BE2C (cell line): ENCODE results near the gene COL27A1.
"Not testable (repeated sequence)": the region's sequence is repeated elsewhere in the genome, so short reads cannot be mapped to it uniquely, and the experiment has no call there.

ENCODE experiments used
- DNase-seq: peaks from one replicate; pipeline ENCODE4 v3.0.0-alpha.2; 2020
- H3K27me3 ChIP-seq: fragments of 250-450 bp; sonication (Bioruptor Pico); 2 replicates; pipeline ENCODE4 v1.5.1; 2020; ENCODE audit warnings: mild to moderate bottlenecking
- H3K36me3 ChIP-seq: fragments of 250-450 bp; sonication (Bioruptor Pico); 2 replicates; pipeline ENCODE4 v1.5.1; 2020; ENCODE audit warnings: mild to moderate bottlenecking
- H3K4me1 ChIP-seq: fragments of 250-450 bp; sonication (Bioruptor Pico); 2 replicates; pipeline ENCODE4 v1.5.1; 2020
- H3K4me3 ChIP-seq: 2 replicates; pipeline ENCODE4 v1.5.1; 2011; ENCODE audit warnings: low read depth, low read length
- H3K9me3 ChIP-seq: fragments of 250-450 bp; sonication (Bioruptor Pico); 2 replicates; pipeline ENCODE4 v1.5.1; 2020
- TF ChIP-seq, protein P1 (sequence below): IDR thresholded peaks from 2 replicates; pipeline ENCODE4 v1.5.1; 2012; ENCODE audit warnings: mild to moderate bottlenecking, low read depth, low read length

COL27A1 gene

DNA sequence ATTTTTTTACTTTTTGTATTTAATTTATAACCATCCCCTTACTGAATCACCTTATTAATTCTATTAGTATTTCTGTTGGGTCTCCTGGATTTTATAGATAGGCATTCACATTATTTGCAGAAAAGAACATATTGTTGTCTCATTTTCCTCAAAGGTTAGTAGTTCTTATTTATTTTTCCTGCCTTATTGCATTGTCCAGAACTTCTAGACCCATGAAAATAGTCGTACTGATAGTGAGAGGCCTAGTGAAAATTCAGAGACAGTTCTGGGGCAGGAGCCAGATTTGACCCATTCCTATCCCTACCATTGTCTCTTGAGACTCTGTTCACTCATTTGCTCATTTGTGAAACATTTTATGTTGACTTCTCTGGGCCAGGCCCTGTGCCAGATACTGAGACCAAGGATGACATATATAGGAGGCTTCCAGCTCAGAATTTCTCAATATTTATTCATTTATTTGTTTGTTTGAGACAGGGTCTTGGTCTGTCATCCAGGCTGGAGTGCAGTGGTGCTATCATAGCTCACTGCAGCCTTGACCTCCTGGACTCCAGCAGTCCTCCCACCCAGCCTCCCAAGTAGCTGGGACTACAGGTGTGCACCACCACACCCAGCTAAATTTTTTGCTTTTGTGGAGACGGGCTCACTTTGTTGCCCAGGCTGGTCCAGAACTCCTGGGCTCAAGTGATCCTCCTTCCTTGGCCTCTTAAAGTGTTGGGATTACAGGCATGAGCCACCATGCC is 34.7 kb downstream of the COL27A1 start:
- Histone ChIP-seq H3K9me3 (no peaks in the 10 kb centered on the region), H3K27me3 (no peaks in the 10 kb centered on the region), H3K36me3 (no peaks in the 10 kb centered on the region), H3K4me1 (no peaks in the 10 kb centered on the region), H3K4me3 (no peak overlapping the region)
- no peak for DNase-seq
- TF ChIP-seq, protein P1, sequence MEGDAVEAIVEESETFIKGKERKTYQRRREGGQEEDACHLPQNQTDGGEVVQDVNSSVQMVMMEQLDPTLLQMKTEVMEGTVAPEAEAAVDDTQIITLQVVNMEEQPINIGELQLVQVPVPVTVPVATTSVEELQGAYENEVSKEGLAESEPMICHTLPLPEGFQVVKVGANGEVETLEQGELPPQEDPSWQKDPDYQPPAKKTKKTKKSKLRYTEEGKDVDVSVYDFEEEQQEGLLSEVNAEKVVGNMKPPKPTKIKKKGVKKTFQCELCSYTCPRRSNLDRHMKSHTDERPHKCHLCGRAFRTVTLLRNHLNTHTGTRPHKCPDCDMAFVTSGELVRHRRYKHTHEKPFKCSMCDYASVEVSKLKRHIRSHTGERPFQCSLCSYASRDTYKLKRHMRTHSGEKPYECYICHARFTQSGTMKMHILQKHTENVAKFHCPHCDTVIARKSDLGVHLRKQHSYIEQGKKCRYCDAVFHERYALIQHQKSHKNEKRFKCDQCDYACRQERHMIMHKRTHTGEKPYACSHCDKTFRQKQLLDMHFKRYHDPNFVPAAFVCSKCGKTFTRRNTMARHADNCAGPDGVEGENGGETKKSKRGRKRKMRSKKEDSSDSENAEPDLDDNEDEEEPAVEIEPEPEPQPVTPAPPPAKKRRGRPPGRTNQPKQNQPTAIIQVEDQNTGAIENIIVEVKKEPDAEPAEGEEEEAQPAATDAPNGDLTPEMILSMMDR = no peak

DNA sequence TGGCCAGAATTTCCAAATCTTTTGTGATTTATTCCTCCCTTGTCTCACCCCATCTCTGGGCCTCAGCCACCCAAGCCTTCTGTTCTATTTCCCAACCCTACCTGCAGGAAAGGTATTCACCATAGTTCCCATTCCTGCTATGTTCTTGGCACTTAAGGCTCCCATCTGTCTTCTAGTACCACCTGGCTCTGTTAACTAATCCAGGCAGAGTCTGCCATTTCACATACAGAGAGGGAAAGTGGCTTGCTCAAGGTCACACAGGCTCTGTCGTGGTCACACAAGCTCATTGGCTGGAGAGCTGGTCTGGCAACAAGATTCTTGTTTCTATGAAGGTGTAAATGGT is 35.2 kb downstream of the COL27A1 start:
- Histone ChIP-seq H3K27me3 (no peaks in the 10 kb centered on the region), H3K36me3 (no peaks in the 10 kb centered on the region), H3K4me3 (no peak overlapping the region), H3K9me3 (no peaks in the 10 kb centered on the region), H3K4me1 (no peaks in the 10 kb centered on the region)
- TF ChIP-seq, protein P1 = no peak
- DNase-seq = no peak

DNA sequence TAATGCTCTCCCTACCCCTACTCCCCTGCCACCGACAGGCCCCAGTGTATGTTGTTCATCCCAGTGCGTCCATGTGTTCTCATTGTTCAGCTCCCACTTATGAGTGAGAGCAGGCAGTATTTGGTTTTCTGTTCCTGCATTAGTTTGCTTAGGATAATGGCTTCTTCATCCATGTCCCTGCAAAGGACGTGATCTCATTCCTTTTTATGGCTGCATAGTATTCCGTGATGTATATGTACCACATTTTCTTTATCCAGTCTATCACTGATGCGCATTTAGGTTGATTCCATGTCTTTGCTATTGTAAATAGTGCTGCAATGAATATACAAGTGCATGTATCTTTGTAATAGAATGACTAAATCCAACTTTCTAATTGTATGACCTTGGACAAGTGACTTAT is 36.1 kb downstream of the COL27A1 start:
- not testable (repeated sequence) for H3K36me3 ChIP-seq

DNA sequence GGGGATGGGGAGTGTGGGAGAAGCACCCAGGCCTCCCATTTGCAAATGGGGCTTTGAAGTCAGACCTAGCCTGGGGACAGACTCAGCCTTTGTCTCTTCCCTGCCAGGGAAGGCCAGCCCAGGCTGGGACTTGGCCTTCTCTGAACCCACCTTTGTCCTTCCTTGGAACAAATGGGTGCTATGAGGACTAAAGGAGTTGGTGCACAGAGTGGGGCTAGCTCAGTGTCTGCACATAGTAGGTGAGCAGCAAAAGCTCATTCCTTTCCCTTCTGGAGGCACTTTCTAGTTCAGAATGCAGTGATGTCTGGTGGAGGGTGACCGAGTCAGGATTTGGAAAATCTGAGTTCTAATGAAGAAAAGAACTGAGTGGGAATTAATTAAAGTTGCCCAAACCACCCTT is 37.2 kb downstream of the COL27A1 start:
- no peaks in the 10 kb centered on the region for H3K36me3 ChIP-seq

More for the DNA sequence above, 36.1 kb downstream of the COL27A1 start:
- not testable (repeated sequence) for H3K4me3 ChIP-seq, H3K4me1 ChIP-seq, DNase-seq, H3K27me3 ChIP-seq, H3K9me3 ChIP-seq

DNA sequence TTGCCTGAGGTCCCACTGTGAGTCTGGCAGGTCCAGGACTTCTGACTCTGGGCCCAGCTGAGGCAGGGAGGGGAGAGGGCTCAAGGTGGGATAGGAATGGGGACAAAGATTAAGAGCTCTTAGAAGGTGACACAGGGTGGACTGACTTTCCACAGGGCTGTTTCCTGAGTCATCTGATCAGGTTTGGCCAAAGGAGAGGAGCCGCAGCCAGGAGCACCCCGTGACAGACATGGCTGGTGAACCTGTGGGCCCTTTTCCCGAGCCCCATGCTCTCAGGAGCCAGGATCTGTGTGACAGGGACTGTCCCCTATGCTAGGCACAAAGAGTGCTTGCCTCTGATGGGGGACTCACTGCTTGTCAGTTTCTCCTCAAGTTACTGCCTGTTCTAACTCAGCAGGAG is 37.8 kb downstream of the COL27A1 start:
- Histone ChIP-seq H3K27me3 (no peaks in the 10 kb centered on the region), H3K4me1 (no peaks in the 10 kb centered on the region), H3K4me3 (no peak overlapping the region), H3K36me3 (no peaks in the 10 kb centered on the region), H3K9me3 (no peaks in the 10 kb centered on the region)
- TF ChIP-seq, protein P1 = no peak
- DNase-seq = no peak

More for the DNA sequence above, 37.2 kb downstream of the COL27A1 start:
- no peaks in the 10 kb centered on the region for H3K27me3 ChIP-seq
- TF ChIP-seq, protein P1 = no peak
- H3K4me3 ChIP-seq = no peak overlapping the region
- no peak for DNase-seq
- H3K9me3 ChIP-seq = no peaks in the 10 kb centered on the region
- H3K4me1 ChIP-seq = no peaks in the 10 kb centered on the region

DNA sequence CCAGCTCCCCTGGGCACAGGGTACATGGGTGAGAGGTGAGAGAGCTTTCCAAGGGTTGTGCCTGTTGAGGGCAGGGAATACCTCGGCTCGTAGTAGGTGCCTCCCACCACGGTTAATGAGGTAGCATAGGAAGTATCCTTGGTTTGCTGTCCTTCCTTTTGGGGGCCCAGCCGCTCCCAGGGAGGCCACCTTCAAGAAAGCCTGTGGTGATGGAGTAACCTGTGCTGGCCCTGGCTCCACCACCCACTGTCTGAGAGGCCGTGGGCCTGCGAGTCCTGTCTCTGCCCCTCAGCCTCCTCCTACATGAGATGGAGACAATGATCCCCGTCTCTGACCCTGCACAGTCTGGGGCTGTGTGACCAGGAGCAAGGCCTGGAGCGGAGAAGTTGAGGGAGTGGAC is 40.8 kb downstream of the COL27A1 start:
- H3K4me3 ChIP-seq = no peak overlapping the region
- TF ChIP-seq, protein P1 = no peak
- H3K36me3 ChIP-seq = no peaks in the 10 kb centered on the region
- H3K9me3 ChIP-seq = no peaks in the 10 kb centered on the region
- no peaks in the 10 kb centered on the region for H3K4me1 ChIP-seq
- no peaks in the 10 kb centered on the region for H3K27me3 ChIP-seq
- DNase-seq = no peak
